Endothelial cell of umbilical vein (primary cell): ENCODE measurements around the gene NAA40. TPM values are rescaled to one million over a fixed set of nuclear protein-coding genes. Genes with fewer than 3 reads are reported as not detected.

ENCODE experiments used
- BruUV-seq: library from RNA; stranded (reverse); fragments of 400-500 nt; replicated peaks from 2 replicates; lab custom pipeline; 2021; lab: Mats Ljungman, UMichigan
- CTCF ChIA-PET: fragments of 300-600, 350-600 bp; sonication (Branson Sonifier 250); formaldehyde crosslinking; loops from one replicate; lab custom pipeline; 2021; ENCODE audit warnings: antibody characterized with exemption, inconsistent platforms; lab: Charles Lee
- POLR2A ChIA-PET: fragments of 300-600, 350-600 bp; sonication (Branson Sonifier 250); formaldehyde crosslinking; loops from one replicate; lab custom pipeline; 2021; ENCODE audit warnings: antibody characterized with exemption, inconsistent platforms; lab: Charles Lee
- DNase-seq: peaks from one replicate; pipeline ENCODE4 v3.0.0-alpha.2; 2011; ENCODE audit warnings: low read depth, low spot score
- FAIRE-seq: peaks from 2 replicates; lab custom pipeline; 2011; peaks lifted over from hg19 to GRCh38; lab: Jason Lieb, UNC
- H2AFZ ChIP-seq: 2 replicates; pipeline ENCODE4 v1.6.0; 2012; ENCODE audit warnings: low read depth, low read length, control low read depth, inconsistent platforms
- H3K27ac ChIP-seq: 2 replicates; pipeline ENCODE4 v1.5.1; 2011; ENCODE audit warnings: low read depth, mild to moderate bottlenecking, control low read depth, low read length, moderate library complexity; ENCODE audit not compliant: insufficient read depth
- H3K27me3 ChIP-seq, 2 experiments: 2 replicates each; pipeline versions ENCODE4 v1.6.0 to v1.6.1; 2011; ENCODE audit warnings: low read length in 2 of 2, mixed read lengths in 1 of 2; ENCODE audit not compliant: control insufficient read depth in 2 of 2, insufficient read depth in 2 of 2
- H3K36me3 ChIP-seq, 2 experiments: 2 replicates in 1 of 2; 3 replicates in 1 of 2; pipeline ENCODE4 v1.5.1; 2011; ENCODE audit warnings: low read length in 2 of 2, mild to moderate bottlenecking in 1 of 2, moderate library complexity in 1 of 2; ENCODE audit not compliant: control insufficient read depth in 2 of 2, insufficient read depth in 2 of 2; ENCODE audit errors: extremely low read depth in 1 of 2
- H3K4me1 ChIP-seq: 3 replicates; pipeline ENCODE4 v1.5.1; 2011; ENCODE audit warnings: mild to moderate bottlenecking, low read length; ENCODE audit not compliant: control insufficient read depth, insufficient read depth; ENCODE audit errors: extremely low read depth
- H3K4me2 ChIP-seq: 2 replicates; pipeline ENCODE4 v1.6.1; 2011; ENCODE audit warnings: low read length, control low read depth, mixed read lengths; ENCODE audit not compliant: insufficient read depth
- H3K4me3 ChIP-seq, 3 experiments: fragments of 200-600 bp in 1 of 3; sonication (generic), shearing (Covaris generic) in 1 of 3; replicated peaks in 1 of 3; 2 replicates each; pipeline ENCODE4 v1.5.1; 2011 to 2016; ENCODE audit warnings: control low read depth in 3 of 3, low read length in 3 of 3, mild to moderate bottlenecking in 2 of 3, inconsistent platforms in 1 of 3, low read depth in 1 of 3, moderate library complexity in 1 of 3; ENCODE audit not compliant: insufficient read depth in 1 of 3
- H3K79me2 ChIP-seq: 2 replicates; pipeline ENCODE4 v1.6.0; 2012; ENCODE audit warnings: low read length, inconsistent platforms; ENCODE audit not compliant: control insufficient read depth, insufficient read depth
- H3K9ac ChIP-seq: replicated peaks from 2 replicates; pipeline ENCODE3; 2011; ENCODE audit warnings: low read length, control low read depth; ENCODE audit not compliant: insufficient read depth; ENCODE audit errors: extremely low read depth
- H3K9me1 ChIP-seq: replicated peaks from 3 replicates; pipeline ENCODE4 v1.6.0; 2011; ENCODE audit warnings: mild to moderate bottlenecking, low read length; ENCODE audit not compliant: control insufficient read depth, insufficient read depth; ENCODE audit errors: extremely low read depth
- H3K9me3 ChIP-seq: replicated peaks from 2 replicates; pipeline ENCODE4 v1.5.1; 2012; ENCODE audit warnings: low read length, inconsistent platforms; ENCODE audit not compliant: control insufficient read depth, insufficient read depth
- H4K20me1 ChIP-seq: replicated peaks from 2 replicates; pipeline ENCODE3; 2011; ENCODE audit warnings: mild to moderate bottlenecking, low read length; ENCODE audit not compliant: control insufficient read depth, insufficient read depth; ENCODE audit errors: extremely low read depth
- EZH2 ChIP-seq: IDR thresholded peaks from 2 replicates; pipeline ENCODE4 v1.6.1; 2012; ENCODE audit warnings: borderline replicate concordance, low read depth, mild to moderate bottlenecking, moderate library complexity, low read length, inconsistent platforms; ENCODE audit not compliant: severe bottlenecking
- FOS ChIP-seq: IDR thresholded peaks from 2 replicates; pipeline ENCODE4 v1.6.1; 2011; ENCODE audit warnings: mild to moderate bottlenecking, low read length, moderate library complexity, borderline replicate concordance; ENCODE audit not compliant: insufficient read depth
- GATA2 ChIP-seq: IDR thresholded peaks from 2 replicates; pipeline ENCODE4 v1.7.0; 2011; ENCODE audit warnings: low read depth, mild to moderate bottlenecking, moderate library complexity, mixed read lengths, low read length; ENCODE audit not compliant: insufficient read length, insufficient read depth
- JUN ChIP-seq: IDR thresholded peaks from 2 replicates; pipeline ENCODE4 v1.6.1; 2011; ENCODE audit warnings: borderline replicate concordance, low read depth; ENCODE audit not compliant: insufficient read length, insufficient read depth
- MAX ChIP-seq: IDR thresholded peaks from 2 replicates; pipeline ENCODE4 v1.6.1; 2011; ENCODE audit not compliant: insufficient read depth, insufficient read length
- MYC ChIP-seq: IDR thresholded peaks from one replicate; pipeline ENCODE4 v1.6.1; 2011; ENCODE audit warnings: mild to moderate bottlenecking, low read depth, low read length
- POLR2A ChIP-seq: IDR thresholded peaks from 2 replicates; pipeline ENCODE4 v1.6.1; 2012; ENCODE audit warnings: low read depth, mild to moderate bottlenecking, control low read depth, low read length
- POLR2AphosphoS5 ChIP-seq: IDR thresholded peaks from 2 replicates; pipeline ENCODE4 v1.6.1; 2012; ENCODE audit warnings: low read depth, mild to moderate bottlenecking, control low read depth, low read length, moderate library complexity; ENCODE audit not compliant: insufficient read depth
- dilution Hi-C: fragments of 300-500 bp; cut with MboI; formaldehyde crosslinking; loops from one replicate; pipeline ENCODE4 v1.15.0; 2019; ENCODE audit warnings: low sequenced_read_pairs; ENCODE audit not compliant: extremely low pct_ligation_motif_present
- intact Hi-C: fragments of 100-400 bp; cut with micrococcal nuclease; formaldehyde crosslinking; loops from one replicate; pipeline ENCODE4 v1.10.0; 2022
- polyA plus RNA-seq, 4 experiments: library from polyadenylated mRNA; depleted of rRNA in 3 of 4; stranded (reverse) in 3 of 4; unstranded in 1 of 4; fragments of >200 nt; gene quantifications; 2 replicates each; pipeline versions ENCODE4 v1.2.1 to v1.2.3, GENCODE V29; 2011 to 2012; ENCODE audit warnings: missing spikeins in 1 of 4
- total RNA-seq: library from RNA; stranded (reverse); gene quantifications from 2 replicates; pipeline ENCODE4 v1.2.3, GENCODE V29; 2021
- TF ChIP-seq, protein P1 (sequence below), 2 donors: IDR thresholded peaks; 1 replicate in 1 of 2; 2 replicates in 1 of 2; pipeline ENCODE4 v1.5.1; 2011; ENCODE audit warnings: low read length in 2 of 2, mild to moderate bottlenecking in 2 of 2, moderate library complexity in 2 of 2, control low read depth in 1 of 2, inconsistent platforms in 1 of 2, low read depth in 1 of 2; ENCODE audit not compliant: insufficient read depth in 1 of 2; ENCODE audit errors: extremely low read depth in 1 of 2

NAA40 gene
- total and polyA plus RNA-seq, 2 donors (not counting 3 experiments of a cell fraction or from before 2014, with no cell fraction given): 28.5 to 32.3 TPM

- BruUV-seq: no TSS peak
- POLR2A ChIA-PET: interaction anchor here (0.5 kb wide), 1 partner anchor 179 kb away, joined by 7 read pairs; no protein-coding TSS in a partner anchor
- intact Hi-C loops: no loop called here
- TF ChIP-seq GATA2 (no peak), JUN (no peak)
- Histone ChIP-seq H3K79me2 (no peaks in the 10 kb centered on the region), H3K27ac (no peak overlapping the region), H3K9me3 (no peaks in the 10 kb centered on the region), H3K4me3 (no peak overlapping the region), H3K9ac (no peak overlapping the region), H3K9me1 (no peaks in the 10 kb centered on the region), H3K4me2 (no peak overlapping the region), H4K20me1 (no peaks in the 10 kb centered on the region), H3K27me3 (no peaks in the 10 kb centered on the region), H3K36me3 (peaks cover 0 to 27% of the 10 kb centered on the region in 2 experiments), H2AFZ (no peak overlapping the region), H3K4me1 (peaks cover 26% of the 10 kb centered on the region)
- dilution Hi-C loops: no loop called here
- FAIRE-seq: no peak
- CTCF ChIA-PET: no interaction called here
- no peak for DNase-seq
These were observed 59.1 kb downstream of the NAA40 start for GRCh38 chr11:63997801-63998337.

- no peak overlapping the region for H3K4me2 ChIP-seq
- TF ChIP-seq FOS (no peak), POLR2A (no peak), JUN (no peak), MYC (no peak), EZH2 (no peak), MAX (no peak), POLR2AphosphoS5 (no peak), GATA2 (no peak)
- TF ChIP-seq, protein P1, sequence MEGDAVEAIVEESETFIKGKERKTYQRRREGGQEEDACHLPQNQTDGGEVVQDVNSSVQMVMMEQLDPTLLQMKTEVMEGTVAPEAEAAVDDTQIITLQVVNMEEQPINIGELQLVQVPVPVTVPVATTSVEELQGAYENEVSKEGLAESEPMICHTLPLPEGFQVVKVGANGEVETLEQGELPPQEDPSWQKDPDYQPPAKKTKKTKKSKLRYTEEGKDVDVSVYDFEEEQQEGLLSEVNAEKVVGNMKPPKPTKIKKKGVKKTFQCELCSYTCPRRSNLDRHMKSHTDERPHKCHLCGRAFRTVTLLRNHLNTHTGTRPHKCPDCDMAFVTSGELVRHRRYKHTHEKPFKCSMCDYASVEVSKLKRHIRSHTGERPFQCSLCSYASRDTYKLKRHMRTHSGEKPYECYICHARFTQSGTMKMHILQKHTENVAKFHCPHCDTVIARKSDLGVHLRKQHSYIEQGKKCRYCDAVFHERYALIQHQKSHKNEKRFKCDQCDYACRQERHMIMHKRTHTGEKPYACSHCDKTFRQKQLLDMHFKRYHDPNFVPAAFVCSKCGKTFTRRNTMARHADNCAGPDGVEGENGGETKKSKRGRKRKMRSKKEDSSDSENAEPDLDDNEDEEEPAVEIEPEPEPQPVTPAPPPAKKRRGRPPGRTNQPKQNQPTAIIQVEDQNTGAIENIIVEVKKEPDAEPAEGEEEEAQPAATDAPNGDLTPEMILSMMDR (IDR thresholded peaks at IDR 0.05; ENCODE audit: extremely low read depth in 1 of 2, insufficient read depth in 1 of 2, low read depth in 1 of 2, low read length in 2 of 2): no peak
- H3K9ac ChIP-seq: no peak overlapping the region
- no peak overlapping the region for H2AFZ ChIP-seq
- H3K9me3 ChIP-seq: no peaks in the 10 kb centered on the region
- H3K4me1 ChIP-seq: peaks cover 29% of the 10 kb centered on the region
- no peaks in the 10 kb centered on the region for H3K27me3 ChIP-seq
- no peak overlapping the region for H3K27ac ChIP-seq
- H3K36me3 ChIP-seq: peaks cover 0 to 26% of the 10 kb centered on the region in 2 experiments
- BruUV-seq: no TSS peak
- dilution Hi-C loops (no loop called here), intact Hi-C loops (no loop called here)
- ChIA-PET CTCF (interaction anchor here (1.2 to 4.9 kb wide), 11 partner anchors 8 to 187 kb away, joined by 3 to 162 read pairs (median 9); partner anchors contain the start of genes COX8A, MACROD1 and STIP1), POLR2A (no interaction called here)
- no peaks in the 10 kb centered on the region for H4K20me1 ChIP-seq
- H3K4me3 ChIP-seq: no peak overlapping the region
- DNase-seq: no peak
- no peaks in the 10 kb centered on the region for H3K79me2 ChIP-seq
- H3K9me1 ChIP-seq: no peaks in the 10 kb centered on the region
- no peak for FAIRE-seq
These were observed 60.0 kb downstream of the NAA40 start for GRCh38 chr11:63998558-63999348.
